ENCODE measurements around the gene SCGN. TPM values are rescaled to one million over a fixed set of nuclear protein-coding genes. Genes with fewer than 3 reads are reported as not detected.

The SCGN gene
- total and polyA plus RNA-seq, 9 of the 15 experiments (the other 6 are each of a cell fraction or from before 2014, with no cell fraction given), result not detected

DNA sequence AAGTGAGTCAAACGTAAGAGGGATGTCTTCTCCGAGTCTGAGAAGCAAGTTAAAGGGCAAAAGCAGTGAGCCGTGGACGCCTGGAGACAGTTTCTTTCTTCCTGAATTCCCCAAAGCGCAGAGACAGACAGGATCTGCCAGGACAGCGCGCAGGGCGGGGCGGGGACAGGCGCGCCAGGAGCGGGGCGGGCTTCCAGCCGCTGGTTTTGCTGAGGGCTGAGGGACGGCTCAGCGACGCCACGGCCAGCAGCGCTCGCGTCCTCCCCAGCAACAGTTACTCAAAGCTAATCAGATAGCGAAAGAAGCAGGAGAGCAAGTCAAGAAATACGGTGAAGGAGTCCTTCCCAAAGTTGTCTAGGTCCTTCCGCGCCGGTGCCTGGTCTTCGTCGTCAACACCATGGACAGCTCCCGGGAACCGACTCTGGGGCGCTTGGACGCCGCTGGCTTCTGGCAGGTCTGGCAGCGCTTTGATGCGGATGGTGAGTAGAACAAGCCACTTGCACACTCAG lies at the start of gene SCGN (continued):
- TF ChIP-seq, protein P1, sequence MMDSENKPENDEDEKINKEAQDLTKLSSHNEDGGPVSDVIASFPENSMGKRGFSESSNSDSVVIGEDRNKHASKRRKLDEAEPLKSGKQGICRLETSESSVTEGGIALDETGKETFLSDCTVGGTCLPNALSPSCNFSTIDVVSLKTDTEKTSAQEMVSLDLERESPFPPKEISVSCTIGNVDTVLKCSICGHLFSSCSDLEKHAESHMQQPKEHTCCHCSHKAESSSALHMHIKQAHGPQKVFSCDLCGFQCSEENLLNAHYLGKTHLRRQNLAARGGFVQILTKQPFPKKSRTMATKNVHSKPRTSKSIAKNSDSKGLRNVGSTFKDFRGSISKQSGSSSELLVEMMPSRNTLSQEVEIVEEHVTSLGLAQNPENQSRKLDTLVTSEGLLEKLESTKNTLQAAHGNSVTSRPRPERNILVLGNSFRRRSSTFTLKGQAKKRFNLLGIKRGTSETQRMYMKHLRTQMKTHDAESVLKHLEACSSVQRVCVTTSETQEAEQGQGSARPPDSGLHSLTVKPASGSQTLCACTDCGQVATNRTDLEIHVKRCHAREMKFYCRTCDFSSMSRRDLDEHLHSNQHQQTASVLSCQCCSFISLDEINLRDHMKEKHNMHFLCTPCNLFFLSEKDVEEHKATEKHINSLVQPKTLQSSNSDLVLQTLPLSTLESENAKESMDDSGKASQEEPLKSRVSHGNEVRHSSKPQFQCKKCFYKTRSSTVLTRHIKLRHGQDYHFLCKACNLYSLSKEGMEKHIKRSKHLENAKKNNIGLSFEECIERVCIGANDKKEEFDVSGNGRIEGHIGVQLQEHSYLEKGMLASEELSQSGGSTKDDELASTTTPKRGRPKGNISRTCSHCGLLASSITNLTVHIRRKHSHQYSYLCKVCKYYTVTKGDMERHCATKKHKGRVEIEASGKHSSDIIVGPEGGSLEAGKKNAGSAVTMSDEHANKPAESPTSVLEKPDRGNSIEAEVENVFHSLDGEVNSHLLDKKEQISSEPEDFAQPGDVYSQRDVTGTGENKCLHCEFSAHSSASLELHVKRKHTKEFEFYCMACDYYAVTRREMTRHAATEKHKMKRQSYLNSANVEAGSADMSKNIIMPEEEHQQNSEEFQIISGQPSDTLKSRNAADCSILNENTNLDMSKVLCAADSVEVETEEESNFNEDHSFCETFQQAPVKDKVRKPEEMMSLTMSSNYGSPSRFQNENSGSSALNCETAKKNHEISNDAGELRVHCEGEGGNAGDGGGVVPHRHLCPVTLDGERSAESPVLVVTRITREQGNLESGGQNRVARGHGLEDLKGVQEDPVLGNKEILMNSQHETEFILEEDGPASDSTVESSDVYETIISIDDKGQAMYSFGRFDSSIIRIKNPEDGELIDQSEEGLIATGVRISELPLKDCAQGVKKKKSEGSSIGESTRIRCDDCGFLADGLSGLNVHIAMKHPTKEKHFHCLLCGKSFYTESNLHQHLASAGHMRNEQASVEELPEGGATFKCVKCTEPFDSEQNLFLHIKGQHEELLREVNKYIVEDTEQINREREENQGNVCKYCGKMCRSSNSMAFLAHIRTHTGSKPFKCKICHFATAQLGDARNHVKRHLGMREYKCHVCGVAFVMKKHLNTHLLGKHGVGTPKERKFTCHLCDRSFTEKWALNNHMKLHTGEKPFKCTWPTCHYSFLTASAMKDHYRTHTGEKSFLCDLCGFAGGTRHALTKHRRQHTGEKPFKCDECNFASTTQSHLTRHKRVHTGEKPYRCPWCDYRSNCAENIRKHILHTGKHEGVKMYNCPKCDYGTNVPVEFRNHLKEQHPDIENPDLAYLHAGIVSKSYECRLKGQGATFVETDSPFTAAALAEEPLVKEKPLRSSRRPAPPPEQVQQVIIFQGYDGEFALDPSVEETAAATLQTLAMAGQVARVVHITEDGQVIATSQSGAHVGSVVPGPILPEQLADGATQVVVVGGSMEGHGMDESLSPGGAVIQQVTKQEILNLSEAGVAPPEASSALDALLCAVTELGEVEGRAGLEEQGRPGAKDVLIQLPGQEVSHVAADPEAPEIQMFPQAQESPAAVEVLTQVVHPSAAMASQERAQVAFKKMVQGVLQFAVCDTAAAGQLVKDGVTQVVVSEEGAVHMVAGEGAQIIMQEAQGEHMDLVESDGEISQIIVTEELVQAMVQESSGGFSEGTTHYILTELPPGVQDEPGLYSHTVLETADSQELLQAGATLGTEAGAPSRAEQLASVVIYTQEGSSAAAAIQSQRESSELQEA (IDR thresholded peaks at IDR 0.05; ENCODE audit: low read depth), result no peak
- no peak for TF ChIP-seq ARID1B (IDR thresholded peaks at IDR 0.05)
- TF ChIP-seq SPI1 (IDR thresholded peaks at IDR 0.05; ENCODE audit: borderline replicate concordance, low read depth, low read length), result no peak
- TF ChIP-seq KLF6 (CRISPR knock-in tag; IDR thresholded peaks at IDR 0.05; ENCODE audit: borderline replicate concordance), result peak; percentile 41; the same call in 1 of the 2 replicates
- TF ChIP-seq, protein P2, sequence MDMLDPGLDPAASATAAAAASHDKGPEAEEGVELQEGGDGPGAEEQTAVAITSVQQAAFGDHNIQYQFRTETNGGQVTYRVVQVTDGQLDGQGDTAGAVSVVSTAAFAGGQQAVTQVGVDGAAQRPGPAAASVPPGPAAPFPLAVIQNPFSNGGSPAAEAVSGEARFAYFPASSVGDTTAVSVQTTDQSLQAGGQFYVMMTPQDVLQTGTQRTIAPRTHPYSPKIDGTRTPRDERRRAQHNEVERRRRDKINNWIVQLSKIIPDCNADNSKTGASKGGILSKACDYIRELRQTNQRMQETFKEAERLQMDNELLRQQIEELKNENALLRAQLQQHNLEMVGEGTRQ (CRISPR knock-in tag; IDR thresholded peaks at IDR 0.05), result no peak
- TF ChIP-seq, protein P3, sequence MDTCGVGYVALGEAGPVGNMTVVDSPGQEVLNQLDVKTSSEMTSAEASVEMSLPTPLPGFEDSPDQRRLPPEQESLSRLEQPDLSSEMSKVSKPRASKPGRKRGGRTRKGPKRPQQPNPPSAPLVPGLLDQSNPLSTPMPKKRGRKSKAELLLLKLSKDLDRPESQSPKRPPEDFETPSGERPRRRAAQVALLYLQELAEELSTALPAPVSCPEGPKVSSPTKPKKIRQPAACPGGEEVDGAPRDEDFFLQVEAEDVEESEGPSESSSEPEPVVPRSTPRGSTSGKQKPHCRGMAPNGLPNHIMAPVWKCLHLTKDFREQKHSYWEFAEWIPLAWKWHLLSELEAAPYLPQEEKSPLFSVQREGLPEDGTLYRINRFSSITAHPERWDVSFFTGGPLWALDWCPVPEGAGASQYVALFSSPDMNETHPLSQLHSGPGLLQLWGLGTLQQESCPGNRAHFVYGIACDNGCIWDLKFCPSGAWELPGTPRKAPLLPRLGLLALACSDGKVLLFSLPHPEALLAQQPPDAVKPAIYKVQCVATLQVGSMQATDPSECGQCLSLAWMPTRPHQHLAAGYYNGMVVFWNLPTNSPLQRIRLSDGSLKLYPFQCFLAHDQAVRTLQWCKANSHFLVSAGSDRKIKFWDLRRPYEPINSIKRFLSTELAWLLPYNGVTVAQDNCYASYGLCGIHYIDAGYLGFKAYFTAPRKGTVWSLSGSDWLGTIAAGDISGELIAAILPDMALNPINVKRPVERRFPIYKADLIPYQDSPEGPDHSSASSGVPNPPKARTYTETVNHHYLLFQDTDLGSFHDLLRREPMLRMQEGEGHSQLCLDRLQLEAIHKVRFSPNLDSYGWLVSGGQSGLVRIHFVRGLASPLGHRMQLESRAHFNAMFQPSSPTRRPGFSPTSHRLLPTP (IDR thresholded peaks at IDR 0.05; ENCODE audit: borderline replicate concordance, extremely low read depth, insufficient read length), result no peak
- no peak for TF ChIP-seq SIN3A (IDR thresholded peaks at IDR 0.05; ENCODE audit: borderline replicate concordance in 2 of 2, control insufficient read depth in 1 of 2, low read depth in 2 of 2, low read length in 2 of 2)
- no peak for TF ChIP-seq ZNF347 (CRISPR knock-in tag; IDR thresholded peaks at IDR 0.05; ENCODE audit: low read depth)
- TF ChIP-seq SOX6 (IDR thresholded peaks at IDR 0.05), result no peak
- peak in 1 of 2 experiments; percentile 54; a peak in 1 of 4 replicates for TF ChIP-seq RCOR1 (IDR thresholded peaks at IDR 0.05; ENCODE audit: borderline replicate concordance in 1 of 2, low read depth in 2 of 2, low read length in 2 of 2)
- TF ChIP-seq ZNF174 (CRISPR knock-in tag; IDR thresholded peaks at IDR 0.05), result no peak
- no peak for TF ChIP-seq FIP1L1 (IDR thresholded peaks at IDR 0.05; ENCODE audit: low read depth, low read length, poor library complexity, severe bottlenecking)
- TF ChIP-seq, protein P4, sequence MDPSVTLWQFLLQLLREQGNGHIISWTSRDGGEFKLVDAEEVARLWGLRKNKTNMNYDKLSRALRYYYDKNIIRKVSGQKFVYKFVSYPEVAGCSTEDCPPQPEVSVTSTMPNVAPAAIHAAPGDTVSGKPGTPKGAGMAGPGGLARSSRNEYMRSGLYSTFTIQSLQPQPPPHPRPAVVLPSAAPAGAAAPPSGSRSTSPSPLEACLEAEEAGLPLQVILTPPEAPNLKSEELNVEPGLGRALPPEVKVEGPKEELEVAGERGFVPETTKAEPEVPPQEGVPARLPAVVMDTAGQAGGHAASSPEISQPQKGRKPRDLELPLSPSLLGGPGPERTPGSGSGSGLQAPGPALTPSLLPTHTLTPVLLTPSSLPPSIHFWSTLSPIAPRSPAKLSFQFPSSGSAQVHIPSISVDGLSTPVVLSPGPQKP (CRISPR knock-in tag; IDR thresholded peaks at IDR 0.05), result no peak

Measured in K562 (cell line).